Activated naive CD8-positive, alpha-beta T cell (primary cell): ENCODE data around the gene IL13.

Source experiments
- H3K27ac Mint-ChIP-seq: one replicate; pipeline ENCODE4 v1.8.0; 2021; ENCODE audit warnings: mixed read lengths
- H3K27me3 Mint-ChIP-seq: one replicate; pipeline ENCODE4 v1.8.0; 2021; ENCODE audit warnings: mixed read lengths
- H3K36me3 Mint-ChIP-seq: one replicate; pipeline ENCODE4 v1.8.0; 2021; ENCODE audit warnings: mixed read lengths
- H3K4me1 Mint-ChIP-seq: one replicate; pipeline ENCODE4 v1.8.0; 2021; ENCODE audit warnings: low read depth, mixed read lengths
- H3K4me3 Mint-ChIP-seq: one replicate; pipeline ENCODE4 v1.8.0; 2021; ENCODE audit warnings: mild to moderate bottlenecking, mixed read lengths
- H3K9me3 Mint-ChIP-seq: one replicate; pipeline ENCODE4 v1.8.0; 2021; ENCODE audit warnings: low read depth, mixed read lengths

The IL13 gene

GRCh38 chr5:132662925-132663770 is 5.2 kb downstream of the IL13 start:
- Mint-ChIP-seq H3K9me3 (no peaks in the 10 kb centered on the region), H3K27ac (peak overlapping the region; percentile 43), H3K4me1 (peaks cover 6% of the 10 kb centered on the region), H3K4me3 (no peak overlapping the region), H3K36me3 (no peaks in the 10 kb centered on the region), H3K27me3 (peaks cover 7% of the 10 kb centered on the region)

GRCh38 chr5:132663771-132664695 is 6.1 kb downstream of the IL13 start:
- no peaks in the 10 kb centered on the region for H3K36me3 Mint-ChIP-seq
- H3K4me1 Mint-ChIP-seq, result peaks cover 6% of the 10 kb centered on the region
- no peaks in the 10 kb centered on the region for H3K27me3 Mint-ChIP-seq
- H3K9me3 Mint-ChIP-seq, result no peaks in the 10 kb centered on the region
- no peak overlapping the region for H3K4me3 Mint-ChIP-seq
- H3K27ac Mint-ChIP-seq, result no peak overlapping the region

- H3K27ac Mint-ChIP-seq, result no peak overlapping the region
- peaks cover 6% of the 10 kb centered on the region for H3K4me1 Mint-ChIP-seq
- H3K4me3 Mint-ChIP-seq, result no peak overlapping the region
Measured at GRCh38 chr5:132664696-132665209, 6.8 kb downstream of the IL13 start.

GRCh38 chr5:132665574-132666080 is 7.7 kb downstream of the IL13 start:
- H3K4me1 Mint-ChIP-seq, result peaks cover 6% of the 10 kb centered on the region
- H3K27ac Mint-ChIP-seq, result no peak overlapping the region
- no peak overlapping the region for H3K4me3 Mint-ChIP-seq
- H3K27me3 Mint-ChIP-seq, result no peaks in the 10 kb centered on the region
- no peaks in the 10 kb centered on the region for H3K36me3 Mint-ChIP-seq
- no peaks in the 10 kb centered on the region for H3K9me3 Mint-ChIP-seq

More at GRCh38 chr5:132664696-132665209, 6.8 kb downstream of the IL13 start:
- Mint-ChIP-seq H3K9me3 (no peaks in the 10 kb centered on the region), H3K27me3 (no peaks in the 10 kb centered on the region), H3K36me3 (no peaks in the 10 kb centered on the region)

- H3K4me3 Mint-ChIP-seq, result no peak overlapping the region
- H3K27me3 Mint-ChIP-seq, result no peaks in the 10 kb centered on the region
- no peak overlapping the region for H3K27ac Mint-ChIP-seq
- no peaks in the 10 kb centered on the region for H3K36me3 Mint-ChIP-seq
- peaks cover 3% of the 10 kb centered on the region for H3K4me1 Mint-ChIP-seq
- no peaks in the 10 kb centered on the region for H3K9me3 Mint-ChIP-seq
Measured at GRCh38 chr5:132666310-132667123, 8.5 kb downstream of the IL13 start.

- Mint-ChIP-seq H3K36me3 (no peaks in the 10 kb centered on the region), H3K4me3 (no peak overlapping the region), H3K9me3 (no peaks in the 10 kb centered on the region), H3K27me3 (no peaks in the 10 kb centered on the region), H3K27ac (no peak overlapping the region), H3K4me1 (peaks cover 3% of the 10 kb centered on the region)
Measured at GRCh38 chr5:132667309-132667708, 9.3 kb downstream of the IL13 start.

- Mint-ChIP-seq H3K27ac (no peak overlapping the region), H3K9me3 (no peaks in the 10 kb centered on the region), H3K4me3 (no peak overlapping the region), H3K36me3 (no peaks in the 10 kb centered on the region), H3K4me1 (peaks cover 3% of the 10 kb centered on the region), H3K27me3 (no peaks in the 10 kb centered on the region)
Measured at GRCh38 chr5:132667761-132668705, 10.1 kb downstream of the IL13 start.

GRCh38 chr5:132668706-132669454 is 10.9 kb downstream of the IL13 start:
- no peak overlapping the region for H3K4me3 Mint-ChIP-seq
- H3K9me3 Mint-ChIP-seq, result no peaks in the 10 kb centered on the region
- no peaks in the 10 kb centered on the region for H3K27me3 Mint-ChIP-seq
- no peak overlapping the region for H3K27ac Mint-ChIP-seq
- no peaks in the 10 kb centered on the region for H3K36me3 Mint-ChIP-seq
- H3K4me1 Mint-ChIP-seq, result no peaks in the 10 kb centered on the region

- peaks cover 2% of the 10 kb centered on the region for H3K4me1 Mint-ChIP-seq
- no peaks in the 10 kb centered on the region for H3K27me3 Mint-ChIP-seq
- H3K9me3 Mint-ChIP-seq, result no peaks in the 10 kb centered on the region
- no peak overlapping the region for H3K4me3 Mint-ChIP-seq
- no peaks in the 10 kb centered on the region for H3K36me3 Mint-ChIP-seq
- H3K27ac Mint-ChIP-seq, result no peak overlapping the region
Measured at GRCh38 chr5:132669455-132669820, 11.5 kb downstream of the IL13 start.

GRCh38 chr5:132669966-132670882 is 12.3 kb downstream of the IL13 start:
- H3K4me3 Mint-ChIP-seq, result no peak overlapping the region
- H3K4me1 Mint-ChIP-seq, result peaks cover 5% of the 10 kb centered on the region
- no peaks in the 10 kb centered on the region for H3K9me3 Mint-ChIP-seq
- H3K27me3 Mint-ChIP-seq, result no peaks in the 10 kb centered on the region
- H3K36me3 Mint-ChIP-seq, result no peaks in the 10 kb centered on the region
- no peak overlapping the region for H3K27ac Mint-ChIP-seq

GRCh38 chr5:132671000-132671399 is 13.0 kb downstream of the IL13 start:
- Mint-ChIP-seq H3K27ac (no peak overlapping the region), H3K9me3 (no peaks in the 10 kb centered on the region)

GRCh38 chr5:132673488-132673887 is 15.5 kb downstream of the IL13 start:
- Mint-ChIP-seq H3K27ac (no peak overlapping the region), H3K4me3 (no peak overlapping the region), H3K9me3 (no peaks in the 10 kb centered on the region), H3K27me3 (no peaks in the 10 kb centered on the region), H3K36me3 (no peaks in the 10 kb centered on the region), H3K4me1 (peaks cover 6% of the 10 kb centered on the region)

More at GRCh38 chr5:132671000-132671399, 13.0 kb downstream of the IL13 start:
- Mint-ChIP-seq H3K27me3 (no peaks in the 10 kb centered on the region), H3K4me1 (peaks cover 6% of the 10 kb centered on the region), H3K4me3 (no peak overlapping the region), H3K36me3 (no peaks in the 10 kb centered on the region)
